Endothelial cell (in vitro differentiated cells): ENCODE measurements around the gene ZNF536. TPM values are rescaled to one million over a fixed set of nuclear protein-coding genes. Genes with fewer than 3 reads are reported as not detected.

Experiments
- DNase-seq: peaks from one replicate; pipeline ENCODE4 v3.0.0; 2021; ENCODE audit warnings: low spot score
- H3K27ac Mint-ChIP-seq: one replicate; pipeline ENCODE4 v1.8.0; 2021; ENCODE audit warnings: mixed read lengths, inconsistent platforms; ENCODE audit not compliant: unreplicated experiment
- H3K27me3 Mint-ChIP-seq: one replicate; pipeline ENCODE4 v1.8.0; 2021; ENCODE audit warnings: mild to moderate bottlenecking, moderate library complexity, mixed read lengths, inconsistent platforms; ENCODE audit not compliant: unreplicated experiment
- H3K36me3 Mint-ChIP-seq: one replicate; pipeline ENCODE4 v1.8.0; 2021; ENCODE audit warnings: mild to moderate bottlenecking, low read depth, mixed read lengths, inconsistent platforms; ENCODE audit not compliant: unreplicated experiment
- H3K4me1 Mint-ChIP-seq: one replicate; pipeline ENCODE4 v1.8.0; 2021; ENCODE audit warnings: mild to moderate bottlenecking, mixed read lengths, inconsistent platforms; ENCODE audit not compliant: unreplicated experiment
- H3K4me3 Mint-ChIP-seq: one replicate; pipeline ENCODE4 v1.8.0; 2021; ENCODE audit warnings: mild to moderate bottlenecking, mixed read lengths, inconsistent platforms; ENCODE audit not compliant: unreplicated experiment
- H3K9me3 Mint-ChIP-seq: one replicate; pipeline ENCODE4 v1.8.0; 2021; ENCODE audit warnings: mixed read lengths, inconsistent platforms; ENCODE audit not compliant: unreplicated experiment
- total RNA-seq: library from RNA; stranded (reverse); fragmentation: NEBNext Ultra II Directional; extraction: Animal tissue kit (Norgen Biotek cat#: 25700); gene quantifications from one replicate; pipeline ENCODE4 v1.2.1, GENCODE V29; 2021; ENCODE audit not compliant: unreplicated experiment
- TF ChIP-seq, protein P1 (sequence below): fragments of 200-600 bp; sonication (generic); IDR thresholded peaks from one replicate; pipeline ENCODE4 v1.5.0; 2021; ENCODE audit warnings: antibody characterized with exemption; ENCODE audit not compliant: unreplicated experiment

Gene ZNF536
- total RNA-seq, 1 donor from 2014 or later = 0.33 TPM

DNA sequence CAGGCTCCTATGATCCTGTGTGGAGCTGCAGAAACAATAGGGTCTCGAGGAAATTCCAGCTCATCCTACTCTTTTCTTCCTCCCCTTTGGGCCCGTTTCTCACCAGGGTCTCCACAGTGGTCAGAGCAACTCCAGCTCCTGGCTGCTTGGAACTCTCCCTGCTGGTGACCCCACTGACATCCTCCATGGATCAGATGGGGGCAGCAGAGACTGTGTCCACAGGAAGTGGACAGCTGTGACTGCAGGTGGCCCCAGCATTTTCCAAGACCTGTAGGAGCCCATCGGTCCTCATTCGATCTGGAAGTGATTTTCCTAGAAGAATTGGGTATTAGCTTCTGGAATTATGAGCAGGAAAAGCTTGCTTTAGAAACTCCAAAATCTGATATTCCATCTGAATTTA, 208.5 kb downstream of the ZNF536 start:
- H3K4me1 Mint-ChIP-seq = no peaks in the 10 kb centered on the region
- TF ChIP-seq, protein P1, sequence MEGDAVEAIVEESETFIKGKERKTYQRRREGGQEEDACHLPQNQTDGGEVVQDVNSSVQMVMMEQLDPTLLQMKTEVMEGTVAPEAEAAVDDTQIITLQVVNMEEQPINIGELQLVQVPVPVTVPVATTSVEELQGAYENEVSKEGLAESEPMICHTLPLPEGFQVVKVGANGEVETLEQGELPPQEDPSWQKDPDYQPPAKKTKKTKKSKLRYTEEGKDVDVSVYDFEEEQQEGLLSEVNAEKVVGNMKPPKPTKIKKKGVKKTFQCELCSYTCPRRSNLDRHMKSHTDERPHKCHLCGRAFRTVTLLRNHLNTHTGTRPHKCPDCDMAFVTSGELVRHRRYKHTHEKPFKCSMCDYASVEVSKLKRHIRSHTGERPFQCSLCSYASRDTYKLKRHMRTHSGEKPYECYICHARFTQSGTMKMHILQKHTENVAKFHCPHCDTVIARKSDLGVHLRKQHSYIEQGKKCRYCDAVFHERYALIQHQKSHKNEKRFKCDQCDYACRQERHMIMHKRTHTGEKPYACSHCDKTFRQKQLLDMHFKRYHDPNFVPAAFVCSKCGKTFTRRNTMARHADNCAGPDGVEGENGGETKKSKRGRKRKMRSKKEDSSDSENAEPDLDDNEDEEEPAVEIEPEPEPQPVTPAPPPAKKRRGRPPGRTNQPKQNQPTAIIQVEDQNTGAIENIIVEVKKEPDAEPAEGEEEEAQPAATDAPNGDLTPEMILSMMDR = no peak
- no peak overlapping the region for H3K4me3 Mint-ChIP-seq
- no peak for DNase-seq
- H3K27me3 Mint-ChIP-seq = peaks cover 3% of the 10 kb centered on the region
- no peaks in the 10 kb centered on the region for H3K36me3 Mint-ChIP-seq
- no peaks in the 10 kb centered on the region for H3K9me3 Mint-ChIP-seq
- H3K27ac Mint-ChIP-seq = no peak overlapping the region

DNA sequence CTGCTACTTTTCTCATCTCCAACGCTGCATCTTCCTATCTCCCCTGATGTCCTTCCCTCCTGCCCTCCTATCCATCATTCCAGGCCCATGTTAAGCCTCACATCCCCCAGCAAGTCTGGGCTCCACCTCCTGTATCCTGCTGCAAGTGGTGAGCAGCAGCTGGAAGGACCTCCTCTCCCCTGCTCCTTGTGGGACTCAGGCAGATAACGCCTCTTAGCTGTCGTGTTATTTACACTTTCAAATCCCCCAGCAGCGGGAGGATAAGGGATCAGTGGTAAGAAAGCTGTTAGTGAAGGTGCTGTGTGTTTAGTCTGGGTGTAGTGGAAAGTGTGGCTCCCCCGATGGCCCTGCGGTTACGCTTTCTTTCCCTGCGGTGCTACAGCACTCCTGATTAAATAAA, 211.9 kb downstream of the ZNF536 start:
- H3K36me3 Mint-ChIP-seq = no peaks in the 10 kb centered on the region
- TF ChIP-seq, protein P1 = no peak
- H3K27me3 Mint-ChIP-seq = peaks cover 4% of the 10 kb centered on the region
- no peak for DNase-seq
- H3K9me3 Mint-ChIP-seq = no peaks in the 10 kb centered on the region
- no peak overlapping the region for H3K4me3 Mint-ChIP-seq
- H3K27ac Mint-ChIP-seq = no peak overlapping the region
- H3K4me1 Mint-ChIP-seq = no peaks in the 10 kb centered on the region

DNA sequence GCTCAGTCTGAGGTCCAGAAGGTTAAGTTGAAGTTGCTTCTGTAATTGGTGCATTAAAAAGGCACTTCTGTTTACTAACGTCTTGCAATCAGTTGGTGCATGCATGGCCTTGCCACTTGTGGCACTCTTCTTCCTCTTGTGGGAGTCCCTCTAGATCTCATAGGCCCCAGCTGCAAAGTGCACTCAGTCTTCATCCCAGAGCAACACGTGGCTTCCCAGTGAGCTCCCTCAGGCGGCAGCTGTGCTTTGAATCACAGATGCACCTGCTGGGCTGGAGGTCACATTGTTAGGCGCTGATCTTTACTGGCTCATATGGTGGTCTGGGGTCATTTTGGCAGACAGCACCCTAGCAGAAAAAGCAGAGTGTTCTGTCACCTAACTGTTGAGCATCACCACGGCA, 215.7 kb downstream of the ZNF536 start:
- Mint-ChIP-seq H3K27me3 (peaks cover 4% of the 10 kb centered on the region), H3K4me3 (no peak overlapping the region), H3K4me1 (no peaks in the 10 kb centered on the region), H3K9me3 (no peaks in the 10 kb centered on the region), H3K36me3 (no peaks in the 10 kb centered on the region), H3K27ac (no peak overlapping the region)
- DNase-seq = no peak
- TF ChIP-seq, protein P1 = no peak

DNA sequence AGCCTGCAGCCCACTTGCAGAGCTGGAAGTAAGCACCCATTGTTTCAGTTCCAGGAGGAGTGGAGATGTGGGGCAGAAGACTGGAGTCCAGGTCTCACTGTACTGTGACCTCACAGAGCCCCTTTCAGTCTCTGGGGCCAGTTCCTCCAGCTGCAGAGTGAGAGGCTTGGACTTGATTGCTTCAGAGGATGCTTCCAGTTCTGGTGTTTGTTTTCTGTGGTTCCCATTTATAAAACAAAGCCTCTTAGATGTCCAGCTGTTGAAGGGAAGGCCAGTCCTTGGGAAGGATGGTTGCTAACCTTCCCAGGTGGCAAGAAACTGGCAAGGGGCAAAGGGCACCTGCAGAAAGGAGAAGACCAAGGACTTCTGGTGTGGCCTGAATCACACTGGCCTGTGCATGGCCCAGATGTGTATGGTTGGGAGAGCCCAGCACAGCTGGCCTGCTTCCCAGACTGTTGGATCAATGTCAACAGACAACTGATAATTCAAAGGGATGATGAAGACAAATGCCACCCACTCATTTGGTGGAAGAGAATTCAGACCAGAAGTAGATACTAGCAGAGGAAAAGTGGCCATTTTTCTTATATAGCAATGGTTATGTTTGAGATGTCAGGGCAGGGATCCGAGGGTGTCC, 218.5 kb downstream of the ZNF536 start:
- Mint-ChIP-seq H3K27ac (no peak overlapping the region), H3K36me3 (no peaks in the 10 kb centered on the region), H3K27me3 (peaks cover 2% of the 10 kb centered on the region), H3K9me3 (no peaks in the 10 kb centered on the region), H3K4me1 (no peaks in the 10 kb centered on the region), H3K4me3 (no peak overlapping the region)
- no peak for DNase-seq
- TF ChIP-seq, protein P1 = no peak

DNA sequence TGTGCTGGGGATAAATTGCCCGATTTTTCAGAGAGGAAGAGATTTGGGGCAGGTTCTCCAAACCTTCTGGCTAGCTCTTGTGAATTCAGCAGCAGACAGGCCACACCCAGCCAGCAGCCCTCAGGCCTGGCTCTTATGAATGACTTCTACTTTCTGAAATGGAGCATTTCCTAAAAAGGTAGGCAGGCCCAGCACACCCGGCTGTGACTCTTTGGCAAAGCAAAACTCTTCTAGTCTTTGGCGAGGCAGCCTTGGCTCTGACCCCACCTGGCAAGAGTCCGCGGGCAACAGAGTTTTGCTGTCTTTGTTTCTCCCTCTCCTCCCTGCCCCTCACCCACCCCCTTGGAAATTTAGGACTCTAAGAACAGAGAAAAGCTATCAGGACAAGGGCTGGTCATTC, 221.2 kb downstream of the ZNF536 start:
- Mint-ChIP-seq H3K36me3 (no peaks in the 10 kb centered on the region), H3K4me3 (no peak overlapping the region), H3K4me1 (peaks cover 4% of the 10 kb centered on the region), H3K27me3 (peaks cover 2% of the 10 kb centered on the region), H3K9me3 (no peaks in the 10 kb centered on the region), H3K27ac (no peak overlapping the region)
- TF ChIP-seq, protein P1 = no peak
- no peak for DNase-seq
